Measurements from ENCODE around the gene AHCY.

DNA sequence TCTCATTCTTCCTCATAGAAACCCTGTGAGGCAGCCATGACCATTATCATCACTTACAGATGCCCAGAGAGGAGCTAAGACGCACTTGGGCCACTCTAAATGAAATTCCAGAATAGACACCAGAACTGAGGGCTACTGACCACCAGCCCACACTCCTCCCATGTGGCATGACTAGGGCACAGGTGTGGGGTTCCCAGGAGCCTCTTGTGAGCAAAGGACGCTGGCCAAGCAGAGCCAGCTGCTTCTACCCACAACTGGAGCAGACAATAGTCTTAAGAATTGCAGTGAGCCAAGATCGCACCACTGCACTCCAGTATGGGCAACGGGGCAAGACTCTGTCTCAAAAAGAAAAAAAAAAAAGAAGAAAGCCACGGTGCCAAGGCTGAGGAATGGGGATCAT, 10.0 kb downstream of the AHCY start:
- TF ChIP-seq EGR1 (IDR thresholded peaks at IDR 0.05) (no peak), EP300 (IDR thresholded peaks at IDR 0.05; ENCODE audit: borderline replicate concordance) (no peak), TAF1 (IDR thresholded peaks at IDR 0.05; ENCODE audit: low read depth) (no peak), RAD21 (IDR thresholded peaks at IDR 0.05; ENCODE audit: low read depth) (no peak), YY1 (IDR thresholded peaks at IDR 0.05; ENCODE audit: low read depth) (no peak), CREB1 (IDR thresholded peaks at IDR 0.05; ENCODE audit: low read depth) (no peak)
- TF ChIP-seq, protein P1, sequence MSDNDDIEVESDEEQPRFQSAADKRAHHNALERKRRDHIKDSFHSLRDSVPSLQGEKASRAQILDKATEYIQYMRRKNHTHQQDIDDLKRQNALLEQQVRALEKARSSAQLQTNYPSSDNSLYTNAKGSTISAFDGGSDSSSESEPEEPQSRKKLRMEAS (IDR thresholded peaks at IDR 0.05): no peak
- TF ChIP-seq, protein P2, sequence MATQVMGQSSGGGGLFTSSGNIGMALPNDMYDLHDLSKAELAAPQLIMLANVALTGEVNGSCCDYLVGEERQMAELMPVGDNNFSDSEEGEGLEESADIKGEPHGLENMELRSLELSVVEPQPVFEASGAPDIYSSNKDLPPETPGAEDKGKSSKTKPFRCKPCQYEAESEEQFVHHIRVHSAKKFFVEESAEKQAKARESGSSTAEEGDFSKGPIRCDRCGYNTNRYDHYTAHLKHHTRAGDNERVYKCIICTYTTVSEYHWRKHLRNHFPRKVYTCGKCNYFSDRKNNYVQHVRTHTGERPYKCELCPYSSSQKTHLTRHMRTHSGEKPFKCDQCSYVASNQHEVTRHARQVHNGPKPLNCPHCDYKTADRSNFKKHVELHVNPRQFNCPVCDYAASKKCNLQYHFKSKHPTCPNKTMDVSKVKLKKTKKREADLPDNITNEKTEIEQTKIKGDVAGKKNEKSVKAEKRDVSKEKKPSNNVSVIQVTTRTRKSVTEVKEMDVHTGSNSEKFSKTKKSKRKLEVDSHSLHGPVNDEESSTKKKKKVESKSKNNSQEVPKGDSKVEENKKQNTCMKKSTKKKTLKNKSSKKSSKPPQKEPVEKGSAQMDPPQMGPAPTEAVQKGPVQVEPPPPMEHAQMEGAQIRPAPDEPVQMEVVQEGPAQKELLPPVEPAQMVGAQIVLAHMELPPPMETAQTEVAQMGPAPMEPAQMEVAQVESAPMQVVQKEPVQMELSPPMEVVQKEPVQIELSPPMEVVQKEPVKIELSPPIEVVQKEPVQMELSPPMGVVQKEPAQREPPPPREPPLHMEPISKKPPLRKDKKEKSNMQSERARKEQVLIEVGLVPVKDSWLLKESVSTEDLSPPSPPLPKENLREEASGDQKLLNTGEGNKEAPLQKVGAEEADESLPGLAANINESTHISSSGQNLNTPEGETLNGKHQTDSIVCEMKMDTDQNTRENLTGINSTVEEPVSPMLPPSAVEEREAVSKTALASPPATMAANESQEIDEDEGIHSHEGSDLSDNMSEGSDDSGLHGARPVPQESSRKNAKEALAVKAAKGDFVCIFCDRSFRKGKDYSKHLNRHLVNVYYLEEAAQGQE (IDR thresholded peaks at IDR 0.05; ENCODE audit: low read depth): no peak

Measured in Ishikawa (cell line).